D721Med (cell line): Measurements from ENCODE around the gene PRDM2.

Experiments
- DNase-seq: peaks from one replicate; pipeline ENCODE4 v3.0.0; 2011; ENCODE audit warnings: low spot score; ENCODE audit not compliant: insufficient read length
- FAIRE-seq: peaks from 2 replicates; lab custom pipeline; 2011; peaks lifted over from hg19 to GRCh38; lab: Jason Lieb, UNC
- CTCF ChIP-seq: IDR thresholded peaks from 2 replicates; pipeline ENCODE4 v1.5.1; 2012; ENCODE audit warnings: mild to moderate bottlenecking, control low read depth; ENCODE audit not compliant: insufficient read depth; ENCODE audit errors: missing control alignments

Gene PRDM2

GRCh38 chr1:13733711-13734110, 33.7 kb downstream of the PRDM2 start:
- DNase-seq, result no peak
- FAIRE-seq, result no peak
- TF ChIP-seq CTCF, result no peak

- FAIRE-seq, result no peak
- no peak for DNase-seq
- TF ChIP-seq CTCF, result no peak
These were observed 35.4 kb downstream of the PRDM2 start for GRCh38 chr1:13735168-13735930.

GRCh38 chr1:13737398-13737797, 37.4 kb downstream of the PRDM2 start:
- TF ChIP-seq CTCF, result no peak
- DNase-seq (no peak), FAIRE-seq (no peak)

GRCh38 chr1:13746342-13746741, 46.4 kb downstream of the PRDM2 start:
- no peak for TF ChIP-seq CTCF
- FAIRE-seq, result no peak
- no peak for DNase-seq

GRCh38 chr1:13748610-13749505, 48.9 kb downstream of the PRDM2 start:
- DNase-seq, result peak; percentile 61
- TF ChIP-seq CTCF, result peak; percentile 15
- no peak for FAIRE-seq

- no peak for FAIRE-seq
- no peak for DNase-seq
- no peak for TF ChIP-seq CTCF
These were observed 49.8 kb downstream of the PRDM2 start for GRCh38 chr1:13749543-13750341.
